ENCODE data around the gene CLDN7. TPM values are rescaled to one million over a fixed set of nuclear protein-coding genes. Genes with fewer than 3 reads are reported as not detected.

CLDN7 gene
- total RNA-seq, 1 donor from 2014 or later, result 546 TPM

DNA sequence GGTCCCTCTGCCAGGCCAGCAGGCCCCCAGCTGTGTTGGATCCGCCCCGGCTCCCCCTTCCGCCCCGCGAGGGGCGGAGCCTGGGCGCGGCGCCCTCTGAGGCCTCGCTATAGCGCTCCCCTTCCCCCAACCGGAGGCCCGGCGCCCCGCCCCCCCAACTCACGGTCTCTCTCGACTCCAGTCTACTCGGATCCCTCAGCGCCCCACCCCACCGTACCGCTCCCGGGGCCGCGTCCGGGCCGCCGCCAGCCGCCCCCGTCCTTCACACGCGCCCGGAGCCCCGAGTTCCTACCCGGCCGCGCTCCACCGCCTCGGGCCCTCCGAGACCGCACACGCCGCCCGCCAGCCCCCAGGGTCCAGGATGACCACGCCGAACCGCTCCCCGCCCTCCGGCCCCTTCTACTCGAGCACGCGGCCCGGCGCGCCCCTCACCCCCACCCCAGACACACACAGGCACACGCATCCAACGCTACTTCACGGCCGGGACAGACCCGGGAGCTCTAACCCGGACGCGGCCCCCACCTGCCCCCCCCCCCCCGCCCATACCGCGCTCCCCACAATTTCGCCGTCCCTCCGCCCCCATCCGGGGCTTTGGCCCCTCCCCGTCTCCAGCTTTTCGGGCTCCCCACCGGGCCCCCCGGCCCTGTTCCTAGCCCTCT, 24.4 kb downstream of the CLDN7 start:
- peaks cover 17% of the 10 kb centered on the region for H3K36me3 ChIP-seq (ENCODE audit: control insufficient read depth, insufficient read depth, low read length)
- TF ChIP-seq, protein P1, sequence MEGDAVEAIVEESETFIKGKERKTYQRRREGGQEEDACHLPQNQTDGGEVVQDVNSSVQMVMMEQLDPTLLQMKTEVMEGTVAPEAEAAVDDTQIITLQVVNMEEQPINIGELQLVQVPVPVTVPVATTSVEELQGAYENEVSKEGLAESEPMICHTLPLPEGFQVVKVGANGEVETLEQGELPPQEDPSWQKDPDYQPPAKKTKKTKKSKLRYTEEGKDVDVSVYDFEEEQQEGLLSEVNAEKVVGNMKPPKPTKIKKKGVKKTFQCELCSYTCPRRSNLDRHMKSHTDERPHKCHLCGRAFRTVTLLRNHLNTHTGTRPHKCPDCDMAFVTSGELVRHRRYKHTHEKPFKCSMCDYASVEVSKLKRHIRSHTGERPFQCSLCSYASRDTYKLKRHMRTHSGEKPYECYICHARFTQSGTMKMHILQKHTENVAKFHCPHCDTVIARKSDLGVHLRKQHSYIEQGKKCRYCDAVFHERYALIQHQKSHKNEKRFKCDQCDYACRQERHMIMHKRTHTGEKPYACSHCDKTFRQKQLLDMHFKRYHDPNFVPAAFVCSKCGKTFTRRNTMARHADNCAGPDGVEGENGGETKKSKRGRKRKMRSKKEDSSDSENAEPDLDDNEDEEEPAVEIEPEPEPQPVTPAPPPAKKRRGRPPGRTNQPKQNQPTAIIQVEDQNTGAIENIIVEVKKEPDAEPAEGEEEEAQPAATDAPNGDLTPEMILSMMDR (IDR thresholded peaks at IDR 0.05; ENCODE audit: insufficient read depth, low read length, severe bottlenecking), result no peak
- peak overlapping the region; percentile 74 for H3K4me3 ChIP-seq (ENCODE audit: low read depth, low read length)
- DNase-seq (ENCODE audit: low read depth) (no peak), FAIRE-seq (no peak)
- H3K27me3 ChIP-seq (ENCODE audit: control insufficient read depth, insufficient read depth, low read length), result no peaks in the 10 kb centered on the region

DNA sequence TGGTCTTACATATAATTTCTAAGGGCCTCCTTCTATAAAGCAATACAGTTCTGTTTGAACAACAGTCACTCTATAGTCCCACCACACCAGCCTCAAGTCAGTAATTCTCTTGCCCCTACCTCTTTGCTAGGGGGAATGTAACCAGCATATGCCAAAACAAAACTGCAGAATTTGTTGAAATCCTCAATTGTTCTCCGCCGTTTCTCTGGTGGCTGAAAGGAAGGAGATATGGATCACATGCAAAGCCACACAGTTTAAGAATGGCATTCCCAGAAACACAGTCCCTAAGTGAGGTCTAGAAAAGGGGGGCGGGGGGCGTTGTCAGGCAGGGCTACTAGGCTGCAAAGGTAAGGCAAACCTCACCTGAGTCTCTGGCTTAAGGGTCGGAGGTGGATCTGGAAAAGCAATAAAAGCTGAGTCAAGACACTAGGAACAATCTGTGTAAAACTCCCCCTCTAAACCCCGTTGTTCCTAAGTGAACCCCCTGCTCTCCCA, 25.0 kb downstream of the CLDN7 start:
- Histone ChIP-seq H3K27me3 (ENCODE audit: control insufficient read depth, insufficient read depth, low read length) (no peaks in the 10 kb centered on the region), H3K4me3 (ENCODE audit: low read depth, low read length) (peak overlapping the region; percentile 74), H3K36me3 (ENCODE audit: control insufficient read depth, insufficient read depth, low read length) (peaks cover 17% of the 10 kb centered on the region)
- TF ChIP-seq, protein P1 (IDR thresholded peaks at IDR 0.05; ENCODE audit: insufficient read depth, low read length, severe bottlenecking), result no peak
- FAIRE-seq (no peak), DNase-seq (ENCODE audit: low read depth) (no peak)

DNA sequence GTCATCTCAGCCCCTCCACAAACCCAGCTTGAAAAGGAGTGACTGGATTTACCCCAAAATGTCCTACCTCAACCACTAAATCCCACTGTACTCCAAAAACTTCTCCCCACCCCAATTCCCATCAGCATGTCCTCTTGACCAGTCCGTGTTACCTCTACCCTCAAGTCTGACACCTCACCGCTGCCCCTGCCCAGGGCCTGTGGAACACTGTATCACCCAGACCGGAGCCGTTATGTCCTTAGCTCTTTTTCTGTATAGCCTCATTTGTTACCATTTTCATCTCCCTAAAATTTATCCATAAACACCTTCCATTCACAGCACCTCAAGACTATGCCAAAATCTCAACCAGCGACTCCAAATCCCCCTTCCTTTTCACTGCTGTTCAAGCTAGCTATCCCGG, 25.5 kb downstream of the CLDN7 start:
- DNase-seq (ENCODE audit: low read depth) (no peak), FAIRE-seq (no peak)
- H3K4me3 ChIP-seq (ENCODE audit: low read depth, low read length), result no peak overlapping the region
- TF ChIP-seq, protein P1 (IDR thresholded peaks at IDR 0.05; ENCODE audit: insufficient read depth, low read length, severe bottlenecking), result no peak
- H3K36me3 ChIP-seq (ENCODE audit: control insufficient read depth, insufficient read depth, low read length), result peaks cover 17% of the 10 kb centered on the region
- H3K27me3 ChIP-seq (ENCODE audit: control insufficient read depth, insufficient read depth, low read length), result no peaks in the 10 kb centered on the region

DNA sequence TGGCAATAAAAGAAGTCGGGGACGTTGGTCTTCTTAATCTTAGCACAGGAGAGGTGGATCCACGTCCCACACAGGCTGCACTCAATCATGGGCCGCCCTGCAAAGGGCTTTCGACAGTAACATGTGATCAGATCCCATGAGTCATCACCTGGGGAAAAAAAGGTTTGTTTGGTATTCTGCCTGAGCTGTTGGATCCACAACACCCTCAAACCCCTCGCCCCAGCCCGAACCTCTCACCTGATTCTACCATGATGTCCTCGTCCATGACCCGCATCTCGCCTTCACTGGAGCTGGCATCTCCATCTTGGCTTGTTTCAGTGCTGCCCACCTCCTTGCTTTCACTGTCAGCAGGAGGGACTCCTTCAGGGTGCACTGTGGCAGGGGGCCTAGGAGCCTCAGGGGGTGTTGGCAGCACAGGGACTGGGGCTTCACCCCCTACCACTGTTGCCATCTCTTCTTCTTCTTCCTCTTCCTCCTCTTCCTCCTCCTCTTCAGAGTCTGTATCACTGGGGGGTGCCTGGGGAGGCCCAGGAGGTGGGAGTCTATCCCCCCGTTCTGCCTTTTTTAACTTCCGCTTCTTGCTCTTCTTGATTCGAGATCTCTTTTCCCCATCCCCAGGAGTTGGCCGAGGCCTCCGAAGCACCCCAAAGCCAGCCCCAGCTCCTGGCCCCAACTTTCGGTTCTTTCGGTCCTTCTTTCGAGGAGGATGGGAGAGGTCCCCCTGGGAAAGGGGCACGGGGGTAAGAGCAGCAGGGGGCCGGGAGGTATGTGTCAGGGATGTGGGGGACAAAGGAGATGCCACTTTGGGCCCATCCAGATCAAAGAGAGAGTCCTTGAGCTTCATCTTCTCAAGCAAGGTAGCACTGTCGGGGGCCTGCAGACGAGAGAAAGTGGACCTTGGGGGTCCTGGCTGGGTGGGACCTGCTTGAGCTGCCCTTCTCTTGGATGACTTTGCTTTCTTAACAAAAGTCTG, 26.3 kb downstream of the CLDN7 start:
- TF ChIP-seq, protein P1 (IDR thresholded peaks at IDR 0.05; ENCODE audit: insufficient read depth, low read length, severe bottlenecking), result no peak
- no peak overlapping the region for H3K4me3 ChIP-seq (ENCODE audit: low read depth, low read length)
- DNase-seq (ENCODE audit: low read depth), result peak; percentile 55
- FAIRE-seq, result no peak
- H3K27me3 ChIP-seq (ENCODE audit: control insufficient read depth, insufficient read depth, low read length), result no peaks in the 10 kb centered on the region
- H3K36me3 ChIP-seq (ENCODE audit: control insufficient read depth, insufficient read depth, low read length), result peaks cover 15% of the 10 kb centered on the region

DNA sequence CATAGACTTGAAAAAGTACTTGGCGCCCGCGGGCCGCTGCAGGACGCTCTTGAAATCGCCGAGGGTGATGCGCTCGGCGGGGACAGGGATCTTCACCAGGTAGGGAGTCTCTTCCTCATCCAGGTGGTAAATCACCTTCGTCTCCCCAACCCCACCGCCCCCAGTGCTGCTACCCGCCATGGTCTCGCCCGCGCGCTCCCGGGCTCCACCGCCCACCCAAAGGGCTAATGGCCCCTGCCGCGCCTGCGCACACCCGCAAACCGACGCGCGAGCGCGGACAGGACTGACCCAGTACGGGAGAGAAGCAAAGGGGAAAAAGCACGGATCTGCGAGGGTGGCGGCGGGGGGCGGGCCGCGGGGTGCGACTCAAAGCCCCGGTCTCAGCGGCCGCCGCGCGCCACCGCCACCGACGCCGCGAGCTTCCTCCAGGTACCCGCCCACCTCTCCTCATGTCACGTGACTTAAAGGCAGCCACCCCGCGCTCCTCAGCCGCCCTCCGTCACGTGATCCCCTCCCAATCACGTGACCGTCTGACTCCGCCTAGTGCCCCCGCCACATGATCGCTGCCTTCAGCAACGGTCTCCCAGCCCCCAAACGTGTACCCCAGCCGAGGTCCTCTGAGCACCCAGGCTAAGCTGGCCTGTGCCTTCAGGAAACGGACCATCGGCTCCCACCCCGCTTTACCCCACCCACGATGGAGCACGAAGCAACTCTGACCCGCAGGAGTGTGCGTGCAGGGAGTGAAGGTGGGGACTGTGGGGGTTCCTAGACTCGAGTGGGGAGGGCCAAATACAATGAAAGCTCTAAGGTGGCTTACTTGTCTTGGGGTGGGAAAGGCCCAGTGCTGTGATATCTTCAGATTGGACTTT, 28.0 kb downstream of the CLDN7 start, which contains the start of gene DVL2:
DVL2 (minus strand) TSS at position 435 of the 869 bp plus-strand sequence; CDS start at position 180, 255 bp downstream.
- peak; percentile 83 for DNase-seq (ENCODE audit: low read depth)
- FAIRE-seq, result no peak
- TF ChIP-seq, protein P1 (IDR thresholded peaks at IDR 0.05; ENCODE audit: insufficient read depth, low read length, severe bottlenecking), result no peak
- peaks cover 16% of the 10 kb centered on the region for H3K36me3 ChIP-seq (ENCODE audit: control insufficient read depth, insufficient read depth, low read length)
- no peaks in the 10 kb centered on the region for H3K27me3 ChIP-seq (ENCODE audit: control insufficient read depth, insufficient read depth, low read length)
- H3K4me3 ChIP-seq (ENCODE audit: low read depth, low read length), result peak within 1 kb of the TSS; percentile 85
